BLaER1 treated with 17β-estradiol and CSF1 and Interleukin-3, amounts not matched to agents 10 nM and 100 nM (cell line): ENCODE data around the gene ANKRD24.
"Not testable (repeated sequence)": the region's sequence is repeated elsewhere in the genome, so short reads cannot be mapped to it uniquely, and the experiment has no call there.

Experiments used
- H3K27ac ChIP-seq, 11 experiments: shearing (Covaris generic); formaldehyde crosslinking; 2 replicates each; pipeline ENCODE4 v1.8.1; 2022
- H3K27me3 ChIP-seq, 11 experiments: shearing (Covaris generic); formaldehyde crosslinking; 2 replicates each; pipeline ENCODE4 v1.8.1; 2022
- H3K36me3 ChIP-seq, 11 experiments: shearing (Covaris generic); formaldehyde crosslinking; 2 replicates each; pipeline ENCODE4 v1.8.1; 2022
- H3K4me1 ChIP-seq, 10 experiments: shearing (Covaris generic); formaldehyde crosslinking; 2 replicates each; pipeline ENCODE4 v1.8.1; 2022
- H3K4me2 ChIP-seq, 11 experiments: shearing (Covaris generic); formaldehyde crosslinking; 2 replicates each; pipeline ENCODE4 v1.8.1; 2022
- H3K4me3 ChIP-seq, 10 experiments: shearing (Covaris generic); formaldehyde crosslinking; 2 replicates each; pipeline ENCODE4 v1.8.1; 2022
- H3K9ac ChIP-seq, 11 experiments: shearing (Covaris generic); formaldehyde crosslinking; 2 replicates each; pipeline ENCODE4 v1.8.1; 2022
- H3K9me3 ChIP-seq, 11 experiments: shearing (Covaris generic); formaldehyde crosslinking; replicated peaks in 1 of 11; 2 replicates each; pipeline ENCODE4 v1.8.1; 2022
- H4K20me1 ChIP-seq, 11 experiments: shearing (Covaris generic); formaldehyde crosslinking; 2 replicates each; pipeline ENCODE4 v1.8.1; 2022
- Cebpa-rat ChIP-seq, 11 experiments: shearing (Covaris generic); IDR thresholded peaks; 2 replicates each; pipeline ENCODE4 v1.8.1; 2022

Gene ANKRD24

GRCh38 chr19:4181053-4181508 lies 1.4 kb upstream of the ANKRD24 start:
- H3K4me2 ChIP-seq, result peak overlapping the region; percentile 76 to 96 (median 89)
- no peak for TF ChIP-seq Cebpa-rat (IDR thresholded peaks at IDR 0.05)
- H3K4me3 ChIP-seq, result peak overlapping the region; percentile 86 to 99 (median 92); a peak in 18 of 20 replicates
- H3K4me1 ChIP-seq, result peaks cover 23 to 39% (median 32%) of the 10 kb centered on the region in 10 experiments
- H3K27ac ChIP-seq, result peak overlapping the region in 3 of 11 experiments; percentile 4 to 20 (median 10); a peak in 3 of 22 replicates
- H3K9ac ChIP-seq, result peak overlapping the region in 10 of 11 experiments; percentile 85 to 95 (median 90); a peak in 18 of 22 replicates
- no peaks in the 10 kb centered on the region for H3K27me3 ChIP-seq
- no peaks in the 10 kb centered on the region for H3K9me3 ChIP-seq
- peaks cover 27 to 50% (median 41%) of the 10 kb centered on the region in 11 experiments for H3K36me3 ChIP-seq
- peaks cover 0 to 54% (median 22%) of the 10 kb centered on the region in 11 experiments; a peak in 13 of 22 replicates for H4K20me1 ChIP-seq

GRCh38 chr19:4183967-4184717 lies 1.7 kb downstream of the ANKRD24 start:
- Histone ChIP-seq H3K4me3 (no peak overlapping the region), H3K4me2 (peak overlapping the region in 5 of 11 experiments; percentile 15 to 80 (median 46); a peak in 6 of 22 replicates), H4K20me1 (peaks cover 0 to 24% (median 15%) of the 10 kb centered on the region in 11 experiments; a peak in 10 of 22 replicates)

GRCh38 chr19:4184718-4185352 lies 2.3 kb downstream of the ANKRD24 start:
- Histone ChIP-seq H3K4me2 (no peak overlapping the region), H3K27me3 (no peaks in the 10 kb centered on the region), H3K4me1 (peaks cover 23 to 39% (median 32%) of the 10 kb centered on the region in 10 experiments), H3K9me3 (no peaks in the 10 kb centered on the region), H4K20me1 (peaks cover 0 to 18% (median 8%) of the 10 kb centered on the region in 11 experiments; a peak in 9 of 22 replicates), H3K9ac (no peak overlapping the region), H3K27ac (no peak overlapping the region), H3K36me3 (peaks cover 8 to 13% (median 11%) of the 10 kb centered on the region in 11 experiments; a peak in 21 of 22 replicates), H3K4me3 (no peak overlapping the region)
- no peak for TF ChIP-seq Cebpa-rat (IDR thresholded peaks at IDR 0.05)

More at GRCh38 chr19:4183967-4184717, 1.7 kb downstream of the ANKRD24 start:
- peaks cover 14 to 20% (median 18%) of the 10 kb centered on the region in 11 experiments for H3K36me3 ChIP-seq
- peaks cover 23 to 39% (median 32%) of the 10 kb centered on the region in 10 experiments for H3K4me1 ChIP-seq
- no peak for TF ChIP-seq Cebpa-rat (IDR thresholded peaks at IDR 0.05)
- no peaks in the 10 kb centered on the region for H3K9me3 ChIP-seq
- H3K9ac ChIP-seq, result no peak overlapping the region
- H3K27ac ChIP-seq, result no peak overlapping the region
- H3K27me3 ChIP-seq, result no peaks in the 10 kb centered on the region

- TF ChIP-seq Cebpa-rat (IDR thresholded peaks at IDR 0.05), result no peak
Measured at GRCh38 chr19:4185413-4186086, 3.1 kb downstream of the ANKRD24 start.

GRCh38 chr19:4186087-4186993 lies 3.9 kb downstream of the ANKRD24 start:
- H3K36me3 ChIP-seq, result no peaks in the 10 kb centered on the region
- peaks cover 0 to 5% (median 0%) of the 10 kb centered on the region in 11 experiments; a peak in 2 of 22 replicates for H4K20me1 ChIP-seq
- H3K4me1 ChIP-seq, result peaks cover 13 to 27% (median 20%) of the 10 kb centered on the region in 10 experiments
- H3K4me2 ChIP-seq, result no peak overlapping the region
- no peak overlapping the region for H3K9ac ChIP-seq
- no peaks in the 10 kb centered on the region for H3K9me3 ChIP-seq
- H3K27ac ChIP-seq, result no peak overlapping the region
- H3K27me3 ChIP-seq, result no peaks in the 10 kb centered on the region
- H3K4me3 ChIP-seq, result no peak overlapping the region
- no peak for TF ChIP-seq Cebpa-rat (IDR thresholded peaks at IDR 0.05)

More at GRCh38 chr19:4185413-4186086, 3.1 kb downstream of the ANKRD24 start:
- Histone ChIP-seq H3K27me3 (no peaks in the 10 kb centered on the region), H3K9ac (no peak overlapping the region), H3K9me3 (no peaks in the 10 kb centered on the region), H3K4me2 (no peak overlapping the region), H4K20me1 (peaks cover 0 to 13% (median 6%) of the 10 kb centered on the region in 11 experiments; a peak in 6 of 22 replicates), H3K36me3 (peaks cover under 1 to 6% (median 4%) of the 10 kb centered on the region in 11 experiments; a peak in 21 of 22 replicates), H3K4me1 (peaks cover 21 to 35% (median 28%) of the 10 kb centered on the region in 10 experiments), H3K4me3 (no peak overlapping the region), H3K27ac (no peak overlapping the region)

- no peak overlapping the region for H3K4me2 ChIP-seq
- no peak overlapping the region for H3K9ac ChIP-seq
- H3K9me3 ChIP-seq, result no peaks in the 10 kb centered on the region
- peaks cover 8 to 22% (median 15%) of the 10 kb centered on the region in 10 experiments; a peak in 16 of 20 replicates for H3K4me1 ChIP-seq
- H3K4me3 ChIP-seq, result no peak overlapping the region
- no peak overlapping the region for H3K27ac ChIP-seq
- no peaks in the 10 kb centered on the region for H4K20me1 ChIP-seq
- H3K36me3 ChIP-seq, result no peaks in the 10 kb centered on the region
- no peaks in the 10 kb centered on the region for H3K27me3 ChIP-seq
- no peak for TF ChIP-seq Cebpa-rat (IDR thresholded peaks at IDR 0.05)
Measured at GRCh38 chr19:4187313-4188122, 5.0 kb downstream of the ANKRD24 start.

GRCh38 chr19:4189641-4190040 lies 7.2 kb downstream of the ANKRD24 start:
- Histone ChIP-seq H3K4me3 (no peak overlapping the region), H3K36me3 (no peaks in the 10 kb centered on the region), H3K9ac (no peak overlapping the region), H3K27ac (no peak overlapping the region), H3K27me3 (no peaks in the 10 kb centered on the region), H4K20me1 (no peaks in the 10 kb centered on the region), H3K4me2 (no peak overlapping the region), H3K9me3 (no peaks in the 10 kb centered on the region), H3K4me1 (peaks cover 0 to 19% (median 16%) of the 10 kb centered on the region in 10 experiments; a peak in 15 of 20 replicates)
- TF ChIP-seq Cebpa-rat (IDR thresholded peaks at IDR 0.05), result no peak

- peaks cover 9 to 13% (median 12%) of the 10 kb centered on the region in 11 experiments for H3K27me3 ChIP-seq
- peaks cover 0 to 11% (median 7%) of the 10 kb centered on the region in 11 experiments; a peak in 14 of 22 replicates for H3K9me3 ChIP-seq
- peaks cover 0 to 28% (median 22%) of the 10 kb centered on the region in 10 experiments; a peak in 15 of 20 replicates for H3K4me1 ChIP-seq
- H4K20me1 ChIP-seq, H3K4me3 ChIP-seq, H3K36me3 ChIP-seq, H3K9ac ChIP-seq, H3K4me2 ChIP-seq, H3K27ac ChIP-seq: not testable (repeated sequence)
Measured at GRCh38 chr19:4192537-4192936, 10.0 kb downstream of the ANKRD24 start.
